ENCODE measurements around the gene KCTD4. TPM values are rescaled to one million over a fixed set of nuclear protein-coding genes. Genes with fewer than 3 reads are reported as not detected.
"Not testable (repeated sequence)": the region's sequence is repeated elsewhere in the genome, so short reads cannot be mapped to it uniquely, and the experiment has no call there.

KCTD4 gene
- polyA plus RNA-seq (2011; rRNA removed) (0.09 and 0.14 TPM in 2 replicates), polyA minus RNA-seq (2011; rRNA and poly(A)+ RNA removed) (not detected in 2 replicates)

DNA sequence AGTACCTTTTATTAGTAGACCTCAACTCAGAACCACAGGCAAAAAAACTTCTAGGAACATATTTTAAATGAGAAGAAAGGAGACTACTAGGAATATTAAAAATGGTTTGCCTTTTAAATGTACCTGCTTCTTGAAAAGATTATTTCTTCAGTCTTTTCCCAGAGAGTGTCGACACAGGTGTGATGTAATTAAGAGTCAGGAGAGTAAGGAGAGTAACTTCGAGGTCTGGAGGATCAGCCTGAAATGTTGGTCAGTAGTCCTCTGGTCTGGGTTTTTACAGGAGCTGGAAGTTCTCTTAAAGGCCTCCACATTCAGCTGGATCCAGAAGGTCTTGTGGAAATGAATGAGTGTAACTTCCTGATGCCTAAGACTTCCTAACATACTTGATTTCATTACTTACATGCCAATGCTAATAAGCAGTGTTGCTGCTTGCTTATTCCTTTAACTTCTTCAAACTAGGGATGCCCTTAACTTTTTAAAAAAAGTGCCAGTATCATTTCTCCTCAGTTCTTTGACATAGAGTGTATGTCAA is at the start of gene KCTD4:
Gene KCTD4, minus strand, starts transcription at position 345 of the 532 bp plus-strand sequence. CDS start 6,478 bp downstream, outside the sequence.
- Histone ChIP-seq H3K27me3 (ENCODE audit: control insufficient read depth, insufficient read depth, low read length) (no peaks in the 10 kb centered on the region), H3K4me3 (ENCODE audit: low read depth, low read length) (no peak within 1 kb of the TSS), H3K9me3 (ENCODE audit: control insufficient read depth, insufficient read depth, low read length) (no peaks in the 10 kb centered on the region), H3K27ac (ENCODE audit: low read depth, low read length) (no peak within 1 kb of the TSS)
- ChIA-PET CTCF (no interaction called here), POLR2A (no interaction called here)
- TF ChIP-seq, protein P1, sequence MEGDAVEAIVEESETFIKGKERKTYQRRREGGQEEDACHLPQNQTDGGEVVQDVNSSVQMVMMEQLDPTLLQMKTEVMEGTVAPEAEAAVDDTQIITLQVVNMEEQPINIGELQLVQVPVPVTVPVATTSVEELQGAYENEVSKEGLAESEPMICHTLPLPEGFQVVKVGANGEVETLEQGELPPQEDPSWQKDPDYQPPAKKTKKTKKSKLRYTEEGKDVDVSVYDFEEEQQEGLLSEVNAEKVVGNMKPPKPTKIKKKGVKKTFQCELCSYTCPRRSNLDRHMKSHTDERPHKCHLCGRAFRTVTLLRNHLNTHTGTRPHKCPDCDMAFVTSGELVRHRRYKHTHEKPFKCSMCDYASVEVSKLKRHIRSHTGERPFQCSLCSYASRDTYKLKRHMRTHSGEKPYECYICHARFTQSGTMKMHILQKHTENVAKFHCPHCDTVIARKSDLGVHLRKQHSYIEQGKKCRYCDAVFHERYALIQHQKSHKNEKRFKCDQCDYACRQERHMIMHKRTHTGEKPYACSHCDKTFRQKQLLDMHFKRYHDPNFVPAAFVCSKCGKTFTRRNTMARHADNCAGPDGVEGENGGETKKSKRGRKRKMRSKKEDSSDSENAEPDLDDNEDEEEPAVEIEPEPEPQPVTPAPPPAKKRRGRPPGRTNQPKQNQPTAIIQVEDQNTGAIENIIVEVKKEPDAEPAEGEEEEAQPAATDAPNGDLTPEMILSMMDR (IDR thresholded peaks at IDR 0.05; ENCODE audit: low read depth, low read length): no peak
- no peak for DNase-seq (ENCODE audit: low read depth, low spot score)

DNA sequence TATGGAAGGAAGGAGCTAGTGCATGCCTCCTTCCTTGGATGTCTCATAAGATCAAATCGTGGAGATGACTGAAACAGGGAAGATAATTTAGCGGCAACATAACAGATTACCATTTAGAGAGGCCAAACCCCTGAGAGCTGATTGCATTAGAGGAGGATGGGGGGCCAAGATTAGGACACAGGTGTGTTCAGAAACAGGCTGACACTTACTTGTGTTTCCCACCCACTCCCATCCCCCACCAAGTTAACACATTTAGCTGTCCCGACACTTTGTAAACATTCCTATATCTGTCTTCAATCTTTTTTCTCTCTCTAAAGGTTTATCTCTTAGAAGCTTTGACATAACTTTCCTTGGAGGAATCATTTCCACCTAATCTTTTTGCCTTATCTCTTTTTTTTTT is 48.8 kb upstream of the KCTD4 start:
- no peak overlapping the region for H3K27ac ChIP-seq (ENCODE audit: low read depth, low read length)
- ChIA-PET CTCF (interaction anchor here (1.9 kb wide), 1 partner anchor 10 kb away, joined by 6 read pairs; no protein-coding TSS in a partner anchor), POLR2A (interaction anchor here (0.6 to 0.7 kb wide), 2 partner anchors 13 to 90 kb away, joined by 4 read pairs; no protein-coding TSS in a partner anchor)
- TF ChIP-seq, protein P1 (IDR thresholded peaks at IDR 0.05; ENCODE audit: low read depth, low read length): no peak
- no peak for DNase-seq (ENCODE audit: low read depth, low spot score)
- no peak overlapping the region for H3K4me3 ChIP-seq (ENCODE audit: low read depth, low read length)
- H3K9me3 ChIP-seq (ENCODE audit: control insufficient read depth, insufficient read depth, low read length): peaks cover 2% of the 10 kb centered on the region; the same call in 1 of the 2 replicates
- no peaks in the 10 kb centered on the region for H3K27me3 ChIP-seq (ENCODE audit: control insufficient read depth, insufficient read depth, low read length)

DNA sequence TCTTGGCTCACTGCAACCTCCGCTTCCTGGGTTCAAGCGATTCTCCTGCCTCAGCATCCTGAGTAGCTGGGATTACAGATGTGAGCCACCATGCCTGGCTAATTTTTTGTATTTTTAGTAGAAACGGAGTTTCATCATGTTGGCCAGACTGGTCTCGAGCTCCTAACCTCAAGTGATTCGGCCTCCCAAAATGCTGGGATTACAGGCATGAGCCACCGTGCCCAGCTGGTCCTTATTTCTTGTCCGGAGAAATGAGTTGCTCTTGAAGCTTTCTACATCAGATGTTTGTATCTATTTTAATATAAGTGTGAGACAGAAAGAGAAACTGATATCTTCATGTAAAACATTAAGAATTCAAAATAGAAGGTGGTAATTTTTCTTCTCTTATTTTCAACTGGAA is 43.9 kb upstream of the KCTD4 start:
- H3K9me3 ChIP-seq (ENCODE audit: control insufficient read depth, insufficient read depth, low read length); H3K27me3 ChIP-seq (ENCODE audit: control insufficient read depth, insufficient read depth, low read length); H3K4me3 ChIP-seq (ENCODE audit: low read depth, low read length); DNase-seq (ENCODE audit: low read depth, low spot score); H3K27ac ChIP-seq (ENCODE audit: low read depth, low read length); POLR2A ChIA-PET: not testable (repeated sequence)
- CTCF ChIA-PET: interaction anchor here (1.3 to 1.4 kb wide), 2 partner anchors 13 to 16 kb away, joined by 3 read pairs; no protein-coding TSS in a partner anchor

DNA sequence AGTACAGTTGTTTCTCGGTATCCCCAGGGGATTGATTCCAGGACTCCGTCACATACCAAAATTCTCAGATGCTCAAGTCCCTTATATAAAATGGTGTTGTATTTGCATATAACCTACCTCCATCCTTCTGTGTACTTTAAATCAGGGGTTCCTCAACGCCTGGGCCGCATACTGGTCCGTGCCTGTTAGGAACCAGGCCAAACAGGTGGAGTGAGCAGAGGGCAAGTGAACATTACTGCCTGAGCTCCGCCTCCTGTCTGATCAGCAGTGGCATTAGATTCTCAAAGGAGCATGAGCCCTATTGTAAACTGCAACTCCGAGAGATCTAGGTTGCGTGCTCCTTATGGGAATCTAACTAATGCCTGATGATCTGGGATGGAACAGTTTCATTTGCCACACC is 42.2 kb upstream of the KCTD4 start:
- TF ChIP-seq, protein P1 (IDR thresholded peaks at IDR 0.05; ENCODE audit: low read depth, low read length): no peak
- DNase-seq (ENCODE audit: low read depth, low spot score): no peak
- H3K27me3 ChIP-seq (ENCODE audit: control insufficient read depth, insufficient read depth, low read length): no peaks in the 10 kb centered on the region
- H3K9me3 ChIP-seq (ENCODE audit: control insufficient read depth, insufficient read depth, low read length): peaks cover 2% of the 10 kb centered on the region; the same call in 1 of the 2 replicates
- H3K4me3 ChIP-seq (ENCODE audit: low read depth, low read length): no peak overlapping the region
- ChIA-PET POLR2A (no interaction called here), CTCF (interaction anchor here (1.4 kb wide), 1 partner anchor 11 kb away, joined by 3 read pairs; no protein-coding TSS in a partner anchor)
- H3K27ac ChIP-seq (ENCODE audit: low read depth, low read length): no peak overlapping the region

DNA sequence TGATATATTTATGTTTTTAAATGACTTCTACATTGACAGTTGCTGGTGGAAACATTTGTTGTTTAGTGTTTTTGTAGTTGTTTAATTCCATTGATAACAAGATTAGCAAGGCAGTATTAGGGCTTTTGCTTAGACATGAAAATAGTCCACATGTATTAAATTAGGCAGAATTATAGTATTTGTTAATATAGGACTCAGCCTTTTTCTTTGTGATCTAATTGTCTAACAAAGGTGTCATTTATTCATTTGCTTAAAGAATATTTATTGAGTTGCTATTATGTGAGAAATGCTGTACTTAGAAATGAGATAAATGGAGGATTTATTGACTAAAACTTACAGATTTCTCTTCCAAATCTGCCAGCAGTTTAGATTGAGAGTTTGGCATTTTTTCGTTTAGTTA is 41.7 kb upstream of the KCTD4 start:
- ChIA-PET POLR2A (no interaction called here), CTCF (no interaction called here)
- TF ChIP-seq, protein P1 (IDR thresholded peaks at IDR 0.05; ENCODE audit: low read depth, low read length): no peak
- Histone ChIP-seq H3K9me3 (ENCODE audit: control insufficient read depth, insufficient read depth, low read length) (peaks cover 2% of the 10 kb centered on the region; the same call in 1 of the 2 replicates), H3K27me3 (ENCODE audit: control insufficient read depth, insufficient read depth, low read length) (no peaks in the 10 kb centered on the region), H3K4me3 (ENCODE audit: low read depth, low read length) (no peak overlapping the region), H3K27ac (ENCODE audit: low read depth, low read length) (no peak overlapping the region)
- no peak for DNase-seq (ENCODE audit: low read depth, low spot score)
